Uterus (tissue), 2 donors: Measurements from ENCODE around the gene RECQL5.

Source experiments
- CTCF ChIP-seq, 4 experiments: fragments of 200-600 bp in 2 of 4; fragments of 450-650 bp in 2 of 4; sonication (generic) in 2 of 4; IDR thresholded peaks; one replicate each; pipeline ENCODE4 v1.5.1; 2016 to 2019; ENCODE audit warnings: antibody characterized with exemption in 4 of 4, mild to moderate bottlenecking in 2 of 4, moderate library complexity in 1 of 4
- POLR2A ChIP-seq, 2 donors: fragments of 450-650 bp; IDR thresholded peaks; one replicate each; pipeline ENCODE4 v1.6.1; 2016; ENCODE audit warnings: antibody characterized with exemption in 2 of 2, mild to moderate bottlenecking in 1 of 2, moderate library complexity in 1 of 2

- no peak for TF ChIP-seq POLR2A (IDR thresholded peaks at IDR 0.05)
- no peak for TF ChIP-seq CTCF (IDR thresholded peaks at IDR 0.05)
Measured at GRCh38 chr17:75673487-75673886, 6.5 kb upstream of the RECQL5 start.
